B cell (primary cell): ENCODE data around the gene GSE1. TPM values are rescaled to one million over a fixed set of nuclear protein-coding genes. Genes with fewer than 3 reads are reported as not detected.

Experiments
- ATAC-seq: fragments of 200-7000 bp; cut with Tn5 transposase; one replicate; pipeline ENCODE4 v1.10.0; 2021; ENCODE audit warnings: low read depth, mild to moderate bottlenecking, moderate number of reproducible peaks, moderate library complexity
- CTCF ChIA-PET: fragments of 350-600 bp; sonication (Branson Sonifier 250); formaldehyde crosslinking; loops from one replicate; lab custom pipeline; 2021; ENCODE audit warnings: antibody characterized with exemption, inconsistent platforms; lab: Charles Lee
- POLR2A ChIA-PET: fragments of 350-600 bp; sonication (Branson Sonifier 250); formaldehyde crosslinking; loops from one replicate; lab custom pipeline; 2021; ENCODE audit warnings: antibody characterized with exemption; lab: Charles Lee
- DNase-seq: peaks from one replicate; pipeline ENCODE4 v3.0.0; 2013
- H2AFZ ChIP-seq: 2 replicates; pipeline ENCODE4 v1.6.1; 2012; ENCODE audit warnings: mild to moderate bottlenecking, low read depth, low read length; ENCODE audit not compliant: insufficient read depth, poor library complexity, severe bottlenecking
- H3K27ac ChIP-seq, 2 donors: 1 replicate in 1 of 2; 2 replicates in 1 of 2; pipeline ENCODE4 v1.5.1; 2012 to 2013; ENCODE audit warnings: low read length in 2 of 2, mild to moderate bottlenecking in 2 of 2, moderate library complexity in 1 of 2
- H3K27me3 ChIP-seq, 4 experiments: fragments of 200-600 bp in 1 of 4; sonication (generic) in 1 of 4; replicated peaks in 1 of 4; 1 replicate in 2 of 4; 2 replicates in 2 of 4; pipeline versions ENCODE4 v1.6.1 to v1.7.0; 2013 to 2016; ENCODE audit warnings: low read length in 3 of 4, mild to moderate bottlenecking in 2 of 4, mixed read lengths in 1 of 4, moderate library complexity in 1 of 4; ENCODE audit not compliant: insufficient read depth in 4 of 4, control insufficient read depth in 3 of 4; ENCODE audit errors: control extremely low read depth in 1 of 4
- H3K36me3 ChIP-seq, 2 experiments: replicated peaks in 1 of 2; 1 replicate in 1 of 2; 2 replicates in 1 of 2; pipeline versions ENCODE4 v1.6.1 to v1.7.1; 2013; ENCODE audit warnings: low read length in 1 of 2; ENCODE audit not compliant: insufficient read depth in 2 of 2, control insufficient read depth in 1 of 2; ENCODE audit errors: control extremely low read depth in 1 of 2, extremely low read depth in 1 of 2
- H3K4me1 ChIP-seq, 2 donors: fragments of 200-600 bp in 1 of 2; sonication (generic) in 1 of 2; 1 replicate in 1 of 2; 2 replicates in 1 of 2; pipeline versions ENCODE4 v1.5.1 to v1.6.1; 2013 to 2017; ENCODE audit warnings: low read length in 2 of 2; ENCODE audit not compliant: control insufficient read depth in 2 of 2, insufficient read depth in 2 of 2
- H3K4me2 ChIP-seq: replicated peaks from 2 replicates; pipeline ENCODE3; 2012; ENCODE audit warnings: mild to moderate bottlenecking, low read depth, low read length; ENCODE audit not compliant: poor library complexity, severe bottlenecking
- H3K4me3 ChIP-seq, 5 experiments: fragments of 200-600 bp in 1 of 5; sonication (generic) in 1 of 5; 1 replicate in 3 of 5; 2 replicates in 2 of 5; pipeline versions ENCODE4 v1.5.1 to v1.7.0; 2011 to 2016; ENCODE audit warnings: low read length in 4 of 5, mild to moderate bottlenecking in 4 of 5, low read depth in 2 of 5, control low read depth in 1 of 5, moderate library complexity in 1 of 5; ENCODE audit not compliant: insufficient read depth in 1 of 5; ENCODE audit errors: control extremely low read depth in 1 of 5, extremely low read depth in 1 of 5
- H3K79me2 ChIP-seq: fragments of 200-600 bp; sonication (generic); one replicate; pipeline ENCODE4 v1.6.0; 2016; ENCODE audit warnings: low read length; ENCODE audit not compliant: control insufficient read depth, insufficient read depth
- H3K9ac ChIP-seq: fragments of 200-600 bp; sonication (generic); 2 replicates; pipeline ENCODE4 v1.6.1; 2017; ENCODE audit warnings: mild to moderate bottlenecking, low read length, moderate library complexity
- H3K9me3 ChIP-seq, 3 donors: one replicate each; pipeline versions ENCODE4 v1.6.1 to v1.7.1; 2013; ENCODE audit warnings: low read length in 2 of 3; ENCODE audit not compliant: control insufficient read depth in 2 of 3, insufficient read depth in 1 of 3; ENCODE audit errors: control extremely low read depth in 1 of 3
- H4K20me1 ChIP-seq: 2 replicates; pipeline ENCODE4 v1.6.0; 2012; ENCODE audit warnings: mild to moderate bottlenecking, low read length; ENCODE audit not compliant: insufficient read depth, control insufficient read depth, poor library complexity, severe bottlenecking
- H3K27ac Mint-ChIP-seq: one replicate; pipeline ENCODE4 v1.8.0; 2021; ENCODE audit warnings: mixed read lengths
- H3K27me3 Mint-ChIP-seq: one replicate; pipeline ENCODE4 v1.8.0; 2021; ENCODE audit warnings: mixed read lengths
- H3K4me1 Mint-ChIP-seq: one replicate; pipeline ENCODE4 v1.8.0; 2021; ENCODE audit warnings: mixed read lengths
- H3K4me3 Mint-ChIP-seq: one replicate; pipeline ENCODE4 v1.8.0; 2021; ENCODE audit warnings: mixed read lengths
- H3K9me3 Mint-ChIP-seq: one replicate; pipeline ENCODE4 v1.8.0; 2022; ENCODE audit warnings: mixed read lengths; ENCODE audit not compliant: insufficient read depth
- EZH2 ChIP-seq: IDR thresholded peaks from 2 replicates; pipeline ENCODE4 v1.6.1; 2012; ENCODE audit warnings: borderline replicate concordance, low read depth, mild to moderate bottlenecking, moderate library complexity, low read length; ENCODE audit not compliant: insufficient read depth, poor library complexity, severe bottlenecking
- WGBS: methylation state at CpG from one replicate; pipeline ENCODE4 v1.1.5; 2013; ENCODE audit warnings: missing lambda C conversion rate; ENCODE audit not compliant: insufficient coverage; 5-methylcytosine and 5-hydroxymethylcytosine counted together
- intact Hi-C: fragments of 100-400 bp; cut with micrococcal nuclease; formaldehyde crosslinking; loops from one replicate; pipeline ENCODE4 v1.10.0; 2022
- polyA plus RNA-seq: library from polyadenylated mRNA; depleted of rRNA; stranded (reverse); fragments of >200 nt; gene quantifications from 2 replicates; pipeline ENCODE4 v1.2.3, GENCODE V29; 2012
- total RNA-seq, 2 donors: library from RNA; stranded (reverse); fragments of 120-200 nt in 1 of 2; gene quantifications; 1 replicate in 1 of 2; 2 replicates in 1 of 2; pipeline versions ENCODE4 v1.2.3 to v1.2.4, GENCODE V29; 2013 to 2022
- TF ChIP-seq, protein P1 (sequence below): fragments of 200-600 bp; IDR thresholded peaks from one replicate; pipeline ENCODE4 v1.8.0; 2022; ENCODE audit warnings: antibody characterized with exemption, mild to moderate bottlenecking

The GSE1 gene
- total and polyA plus RNA-seq, 2 donors (not counting 1 experiment from before 2014, with no cell fraction given) = 57.3 to 76.1 TPM

DNA sequence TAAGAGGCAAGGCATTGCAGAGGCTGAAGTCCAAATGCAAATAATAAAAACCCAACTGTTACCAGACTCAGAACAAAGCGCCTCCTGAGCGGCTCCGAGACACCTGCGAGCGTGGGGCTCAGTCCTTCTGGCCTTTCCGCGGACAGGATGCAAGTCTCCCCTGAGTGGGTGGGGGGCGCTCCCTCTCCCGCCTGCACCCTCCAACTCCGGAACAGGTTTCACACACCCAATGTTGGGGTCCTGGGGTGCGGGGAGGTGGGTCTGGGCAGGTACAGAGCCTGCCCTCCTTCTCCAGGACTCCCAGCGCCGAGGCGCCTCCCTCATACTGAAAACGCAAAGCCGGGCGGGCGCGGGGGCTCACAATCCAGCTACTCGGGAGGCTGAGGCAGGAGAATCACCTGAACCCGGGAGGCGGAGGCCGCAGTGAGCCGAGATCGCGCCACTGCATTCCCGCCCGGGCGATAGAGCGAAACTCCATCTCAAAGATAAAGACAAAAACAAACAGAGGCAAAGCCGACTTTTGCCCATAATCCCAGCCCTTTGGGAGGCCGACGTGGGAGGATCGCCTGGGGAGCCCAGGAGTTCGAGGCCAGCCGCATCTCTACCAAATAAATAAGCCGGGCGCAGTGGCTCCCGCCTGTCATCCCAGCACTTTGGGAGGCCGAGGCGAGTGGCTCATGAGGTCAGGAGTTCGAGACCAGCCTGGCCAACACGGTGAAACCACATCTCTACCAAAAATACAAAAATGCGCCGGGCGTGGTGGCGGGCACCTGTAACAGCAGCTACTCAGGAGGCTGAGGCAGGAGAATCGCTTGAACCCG lies 74.7 kb downstream of the GSE1 start:
- Histone ChIP-seq H3K4me1 (peaks cover 15 to 29% of the 10 kb centered on the region in 2 donors), H3K9me3 (no peaks in the 10 kb centered on the region), H3K79me2 (peaks cover 26% of the 10 kb centered on the region), H3K4me3 (peak overlapping the region in 4 of 5 experiments; percentile 52 to 78 (median 70)), H3K27ac (no peak overlapping the region), H4K20me1 (no peaks in the 10 kb centered on the region), H3K9ac (peak overlapping the region; percentile 70), H2AFZ (peak overlapping the region; percentile 86), H3K4me2 (peak overlapping the region; percentile 97), H3K27me3 (peaks cover 0 to 13% (median 5%) of the 10 kb centered on the region in 4 experiments), H3K36me3 (no peaks in the 10 kb centered on the region)
- peak overlapping the region; percentile 74 for H3K4me3 Mint-ChIP-seq
- intact Hi-C loops = loop anchor here (5.0 kb wide), 2 partner anchors 49 to 71 kb away; no protein-coding TSS in a partner anchor
- TF ChIP-seq EZH2 = no peak
- TF ChIP-seq, protein P1, sequence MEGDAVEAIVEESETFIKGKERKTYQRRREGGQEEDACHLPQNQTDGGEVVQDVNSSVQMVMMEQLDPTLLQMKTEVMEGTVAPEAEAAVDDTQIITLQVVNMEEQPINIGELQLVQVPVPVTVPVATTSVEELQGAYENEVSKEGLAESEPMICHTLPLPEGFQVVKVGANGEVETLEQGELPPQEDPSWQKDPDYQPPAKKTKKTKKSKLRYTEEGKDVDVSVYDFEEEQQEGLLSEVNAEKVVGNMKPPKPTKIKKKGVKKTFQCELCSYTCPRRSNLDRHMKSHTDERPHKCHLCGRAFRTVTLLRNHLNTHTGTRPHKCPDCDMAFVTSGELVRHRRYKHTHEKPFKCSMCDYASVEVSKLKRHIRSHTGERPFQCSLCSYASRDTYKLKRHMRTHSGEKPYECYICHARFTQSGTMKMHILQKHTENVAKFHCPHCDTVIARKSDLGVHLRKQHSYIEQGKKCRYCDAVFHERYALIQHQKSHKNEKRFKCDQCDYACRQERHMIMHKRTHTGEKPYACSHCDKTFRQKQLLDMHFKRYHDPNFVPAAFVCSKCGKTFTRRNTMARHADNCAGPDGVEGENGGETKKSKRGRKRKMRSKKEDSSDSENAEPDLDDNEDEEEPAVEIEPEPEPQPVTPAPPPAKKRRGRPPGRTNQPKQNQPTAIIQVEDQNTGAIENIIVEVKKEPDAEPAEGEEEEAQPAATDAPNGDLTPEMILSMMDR = no peak
- no peak for DNase-seq
- H3K9me3 Mint-ChIP-seq = no peaks in the 10 kb centered on the region
- no peak overlapping the region for H3K27ac Mint-ChIP-seq
- CTCF ChIA-PET = interaction anchor here (4.2 kb wide), 1 partner anchor 72 kb away, joined by 14 read pairs; no protein-coding TSS in a partner anchor
- POLR2A ChIA-PET = interaction anchor here (0.6 kb wide), 1 partner anchor 82 kb away, joined by 7 read pairs; no protein-coding TSS in a partner anchor
- H3K4me1 Mint-ChIP-seq = peaks cover 19% of the 10 kb centered on the region
- H3K27me3 Mint-ChIP-seq = no peaks in the 10 kb centered on the region
- 75% methylated on average over 41 of the region's 49 CpGs for WGBS
- no peak for ATAC-seq
